Retinal pigment epithelial cell (primary cell): Measurements from ENCODE around the gene GJD3.

ENCODE experiments used
- DNase-seq: peaks from one replicate; pipeline ENCODE4 v3.0.0-alpha.2; 2010; ENCODE audit warnings: low read depth
- H3K4me3 ChIP-seq: 2 replicates; pipeline ENCODE4 v1.5.1; 2011; ENCODE audit warnings: mild to moderate bottlenecking, low read length, control low read depth, moderate library complexity
- CTCF ChIP-seq: conservative IDR thresholded peaks from 2 replicates; pipeline ENCODE4 v1.5.1; 2011; ENCODE audit warnings: low read depth, low read length, control low read depth, inconsistent platforms

Gene GJD3

GRCh38 chr17:40327244-40327729 lies 37.2 kb downstream of the GJD3 start:
- H3K4me3 ChIP-seq = no peak overlapping the region
- DNase-seq = no peak
- TF ChIP-seq CTCF = no peak

GRCh38 chr17:40326832-40327199 lies 37.7 kb downstream of the GJD3 start:
- H3K4me3 ChIP-seq = no peak overlapping the region
- DNase-seq = no peak
- no peak for TF ChIP-seq CTCF

- no peak for DNase-seq
- H3K4me3 ChIP-seq = no peak overlapping the region
- TF ChIP-seq CTCF = no peak
These were observed 38.3 kb downstream of the GJD3 start for GRCh38 chr17:40326014-40326831.

- no peak overlapping the region for H3K4me3 ChIP-seq
- no peak for DNase-seq
- no peak for TF ChIP-seq CTCF
These were observed 39.2 kb downstream of the GJD3 start for GRCh38 chr17:40325156-40326013.

- no peak overlapping the region for H3K4me3 ChIP-seq
- TF ChIP-seq CTCF = no peak
- DNase-seq = no peak
These were observed 40.9 kb downstream of the GJD3 start for GRCh38 chr17:40323391-40324381.
